Activated CD8-positive, alpha-beta memory T cell treated with anti-CD3 and anti-CD28 coated beads, Interleukin-2, amount 10 ng/mL, durations not matched to agents 7 days and 5 days (primary cell): Measurements from ENCODE around the gene TNNC1. TPM values are rescaled to one million over a fixed set of nuclear protein-coding genes. Genes with fewer than 3 reads are reported as not detected.

Source experiments
- ATAC-seq: fragments of 150-1000 bp; cut with Tn5 transposase; one replicate; pipeline ENCODE4 v1.10.0; 2021; ENCODE audit warnings: moderate library complexity
- CTCF ChIA-PET: fragments of 350-600 bp; sonication (Branson Sonifier 250); formaldehyde crosslinking; loops from one replicate; lab custom pipeline; 2021; ENCODE audit warnings: antibody characterized with exemption; lab: Charles Lee
- DNase-seq: peaks from one replicate; pipeline ENCODE4 v3.0.0-alpha.2; 2020
- H3K27ac Mint-ChIP-seq: one replicate; pipeline ENCODE4 v1.8.0; 2021; ENCODE audit warnings: mild to moderate bottlenecking, mixed read lengths
- H3K27me3 Mint-ChIP-seq: one replicate; pipeline ENCODE4 v1.8.0; 2021; ENCODE audit warnings: mixed read lengths
- H3K36me3 Mint-ChIP-seq: one replicate; pipeline ENCODE4 v1.8.0; 2021; ENCODE audit warnings: mild to moderate bottlenecking, mixed read lengths
- H3K4me1 Mint-ChIP-seq: one replicate; pipeline ENCODE4 v1.8.0; 2021; ENCODE audit warnings: mixed read lengths
- H3K4me3 Mint-ChIP-seq: one replicate; pipeline ENCODE4 v1.8.0; 2021; ENCODE audit warnings: mild to moderate bottlenecking, moderate library complexity, mixed read lengths
- H3K9me3 Mint-ChIP-seq: one replicate; pipeline ENCODE4 v1.8.0; 2022; ENCODE audit warnings: low read depth, mixed read lengths
- total RNA-seq, 2 experiments: library from RNA; stranded (reverse); gene quantifications; one replicate each; pipeline ENCODE4 v1.2.3, GENCODE V29; 2021

TNNC1 gene
- 1 to 10 TPM; 1.4 to 2.6 TPM for total RNA-seq

- no peak for ATAC-seq
- no peaks in the 10 kb centered on the region for H3K36me3 Mint-ChIP-seq
Observed at GRCh38 chr3:52453496-52454249, at the start of gene TNNC1. Gene TNNC1 (minus strand): TSS chr3:52454041. CDS start chr3:52454015, 26 bp downstream.

DNA sequence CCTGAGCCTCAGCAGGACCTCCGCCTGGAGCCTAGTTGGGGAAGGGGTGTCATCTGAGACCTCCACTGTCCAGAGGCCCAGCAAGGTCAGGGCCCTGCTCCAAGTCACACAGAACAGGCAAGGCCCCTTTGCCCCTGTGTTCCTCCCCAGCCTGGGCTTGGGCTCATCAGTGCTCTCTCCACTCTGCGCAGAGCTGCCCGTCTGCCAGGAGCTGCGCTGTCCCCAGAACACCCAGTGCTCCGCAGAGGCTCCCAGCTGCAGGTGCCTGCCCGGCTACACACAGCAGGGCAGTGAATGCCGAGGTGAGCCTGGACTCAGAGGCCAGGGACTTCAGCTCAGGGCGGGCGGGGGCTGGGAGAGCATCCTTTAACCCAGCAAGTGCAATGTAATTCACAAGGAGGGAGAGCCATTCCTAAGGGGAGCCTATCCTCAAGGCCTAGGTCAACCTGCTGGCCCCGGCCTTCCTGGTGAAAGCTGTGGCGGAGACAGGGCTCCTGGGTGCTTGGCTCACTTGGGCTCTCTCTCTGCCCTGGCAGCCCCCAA is 49.0 kb upstream of the TNNC1 start:
- Mint-ChIP-seq H3K27me3 (no peaks in the 10 kb centered on the region), H3K27ac (no peak overlapping the region), H3K4me1 (peaks cover 2% of the 10 kb centered on the region), H3K4me3 (no peak overlapping the region), H3K36me3 (no peaks in the 10 kb centered on the region), H3K9me3 (no peaks in the 10 kb centered on the region)
- CTCF ChIA-PET = interaction anchor here (0.7 kb wide), 1 partner anchor 440 kb away, joined by 3 read pairs; no protein-coding TSS in a partner anchor
- DNase-seq (no peak), ATAC-seq (no peak)

More at GRCh38 chr3:52453496-52454249, at the start of gene TNNC1:
- Mint-ChIP-seq H3K27ac (peak within 1 kb of the TSS; percentile 94), H3K4me3 (peak within 1 kb of the TSS; percentile 95), H3K4me1 (peaks cover 41% of the 10 kb centered on the region), H3K27me3 (no peaks in the 10 kb centered on the region), H3K9me3 (no peaks in the 10 kb centered on the region)
- CTCF ChIA-PET = interaction anchor here (1.1 to 3.1 kb wide), 6 partner anchors 8 to 234 kb away, joined by 3 to 14 read pairs (median 6); partner anchors contain the start of gene SEMA3G
- no peak for DNase-seq

DNA sequence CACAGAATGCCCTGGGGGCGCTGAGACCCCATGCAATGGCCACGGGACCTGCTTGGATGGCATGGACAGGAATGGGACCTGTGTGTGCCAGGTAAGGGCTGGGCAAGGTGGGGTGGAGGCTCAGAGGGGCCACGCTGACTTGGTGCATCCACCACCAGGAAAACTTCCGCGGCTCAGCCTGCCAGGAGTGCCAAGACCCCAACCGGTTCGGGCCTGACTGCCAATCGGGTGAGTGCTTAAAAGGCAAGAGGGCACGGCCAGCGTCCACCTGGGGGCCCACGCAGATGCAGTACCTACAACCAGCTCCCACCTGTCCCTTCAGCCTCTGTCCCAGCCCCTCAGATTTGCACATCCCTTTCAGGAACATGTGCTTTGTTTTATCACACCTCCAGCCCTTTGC is 48.2 kb upstream of the TNNC1 start:
- ATAC-seq (no peak), DNase-seq (no peak)
- Mint-ChIP-seq H3K4me1 (peaks cover 2% of the 10 kb centered on the region), H3K27ac (no peak overlapping the region), H3K27me3 (no peaks in the 10 kb centered on the region), H3K36me3 (no peaks in the 10 kb centered on the region), H3K9me3 (no peaks in the 10 kb centered on the region), H3K4me3 (no peak overlapping the region)
- CTCF ChIA-PET = no interaction called here

GRCh38 chr3:52501046-52501445 is 47.2 kb upstream of the TNNC1 start:
- CTCF ChIA-PET = no interaction called here
- DNase-seq (no peak), ATAC-seq (no peak)
- Mint-ChIP-seq H3K27ac (no peak overlapping the region), H3K4me3 (no peak overlapping the region), H3K36me3 (no peaks in the 10 kb centered on the region), H3K27me3 (no peaks in the 10 kb centered on the region), H3K9me3 (no peaks in the 10 kb centered on the region), H3K4me1 (peaks cover 2% of the 10 kb centered on the region)

DNA sequence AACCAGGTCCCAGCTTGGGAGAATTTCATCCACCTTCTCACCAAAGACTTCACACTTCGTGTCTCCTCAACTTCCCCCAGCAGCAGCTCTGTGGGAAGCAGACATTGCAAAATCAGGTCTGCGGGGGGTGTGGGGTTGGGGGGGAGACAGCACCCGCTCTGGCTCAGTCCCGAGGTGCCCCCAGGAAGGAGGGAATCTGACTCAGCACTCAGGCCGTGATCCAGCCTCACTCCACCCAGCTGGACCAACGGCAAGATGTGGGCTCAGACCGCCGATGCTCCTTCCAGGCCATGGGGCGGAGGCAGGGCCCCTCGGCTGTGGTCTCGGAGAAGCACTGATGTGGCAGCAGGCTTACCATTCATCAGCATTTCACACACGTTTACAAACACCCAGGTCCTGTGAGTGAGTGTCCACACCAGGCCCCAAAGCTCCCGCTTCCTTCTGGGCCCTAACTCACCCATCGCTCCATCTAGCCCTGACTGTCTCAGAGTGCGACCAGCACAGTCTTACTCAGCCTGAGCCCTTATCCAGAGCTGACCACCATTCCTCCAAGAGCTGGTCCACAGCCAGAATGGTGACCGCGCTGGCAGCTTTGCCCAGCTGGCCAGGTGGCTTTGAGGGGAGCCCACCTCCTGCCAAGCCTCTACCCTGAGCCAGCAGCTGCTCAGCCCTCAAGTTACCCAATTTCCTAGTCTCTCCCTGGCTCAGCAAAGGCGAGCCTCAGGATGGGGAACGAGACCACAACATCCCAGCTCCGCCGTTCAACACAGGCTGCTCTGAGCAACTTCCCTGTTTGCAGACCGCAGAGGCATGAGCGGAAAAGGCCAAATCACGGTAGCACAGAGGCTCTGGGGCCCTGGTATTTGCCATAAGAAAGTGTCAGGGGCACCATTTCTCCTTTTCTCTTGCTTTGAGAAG is 44.6 kb upstream of the TNNC1 start:
- DNase-seq (no peak), ATAC-seq (no peak)
- no peaks in the 10 kb centered on the region for H3K27me3 Mint-ChIP-seq
- H3K4me1 Mint-ChIP-seq = peaks cover 2% of the 10 kb centered on the region
- no peak overlapping the region for H3K4me3 Mint-ChIP-seq
- CTCF ChIA-PET = interaction anchor here (2.6 kb wide), 1 partner anchor 51 kb away, joined by 7 read pairs; no protein-coding TSS in a partner anchor
- H3K27ac Mint-ChIP-seq = no peak overlapping the region
- H3K36me3 Mint-ChIP-seq = no peaks in the 10 kb centered on the region
- no peaks in the 10 kb centered on the region for H3K9me3 Mint-ChIP-seq

- no peaks in the 10 kb centered on the region for H3K27me3 Mint-ChIP-seq
- DNase-seq (no peak), ATAC-seq (no peak)
- no peak overlapping the region for H3K27ac Mint-ChIP-seq
- no peak overlapping the region for H3K4me3 Mint-ChIP-seq
- peaks cover 4% of the 10 kb centered on the region for H3K36me3 Mint-ChIP-seq
- CTCF ChIA-PET = interaction anchor here (1.1 kb wide), 1 partner anchor 51 kb away, joined by 3 read pairs; the partner anchor contains the start of gene SEMA3G
- H3K4me1 Mint-ChIP-seq = peaks cover 2% of the 10 kb centered on the region
- no peaks in the 10 kb centered on the region for H3K9me3 Mint-ChIP-seq
Observed at GRCh38 chr3:52495777-52496602, 42.1 kb upstream of the TNNC1 start.

GRCh38 chr3:52494886-52495495 is 41.1 kb upstream of the TNNC1 start, which contains the start of gene STAB1:
Gene STAB1 (plus strand): TSS chr3:52495338. CDS start chr3:52495414, 76 bp downstream.
- Mint-ChIP-seq H3K9me3 (no peaks in the 10 kb centered on the region), H3K36me3 (peaks cover 4% of the 10 kb centered on the region), H3K4me1 (peaks cover 2% of the 10 kb centered on the region), H3K27me3 (no peaks in the 10 kb centered on the region), H3K4me3 (no peak within 1 kb of the TSS), H3K27ac (no peak within 1 kb of the TSS)
- ATAC-seq (no peak), DNase-seq (no peak)
- CTCF ChIA-PET = no interaction called here

DNA sequence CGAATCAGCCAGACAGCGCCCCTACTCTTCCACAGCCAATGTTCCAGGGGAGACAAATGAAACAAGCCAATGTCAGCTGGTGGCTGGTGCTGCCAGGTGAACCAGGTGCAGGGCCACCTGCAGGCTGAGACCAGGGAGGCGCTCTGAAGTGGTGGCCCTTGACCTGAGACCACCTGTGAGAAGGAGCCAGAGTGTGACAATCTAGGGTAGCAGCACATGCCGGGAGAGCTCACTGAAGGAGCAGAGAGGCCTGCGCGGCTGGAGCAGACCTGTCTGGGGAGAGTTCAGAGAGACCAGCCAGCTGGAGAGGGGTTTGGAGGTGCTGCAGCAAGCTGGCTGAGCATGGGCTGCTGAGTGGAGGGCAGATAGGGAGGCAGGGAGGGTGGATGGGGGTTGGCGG is 40.6 kb upstream of the TNNC1 start:
- peaks cover 4% of the 10 kb centered on the region for H3K36me3 Mint-ChIP-seq
- H3K9me3 Mint-ChIP-seq = no peaks in the 10 kb centered on the region
- H3K4me1 Mint-ChIP-seq = peaks cover 2% of the 10 kb centered on the region
- no peaks in the 10 kb centered on the region for H3K27me3 Mint-ChIP-seq
- ATAC-seq (no peak), DNase-seq (no peak)
- CTCF ChIA-PET = no interaction called here
- no peak overlapping the region for H3K27ac Mint-ChIP-seq
- H3K4me3 Mint-ChIP-seq = no peak overlapping the region

- Mint-ChIP-seq H3K9me3 (no peaks in the 10 kb centered on the region), H3K27ac (no peak overlapping the region), H3K27me3 (no peaks in the 10 kb centered on the region), H3K4me1 (peaks cover 2% of the 10 kb centered on the region), H3K36me3 (peaks cover 4% of the 10 kb centered on the region), H3K4me3 (no peak overlapping the region)
- CTCF ChIA-PET = no interaction called here
- DNase-seq (no peak), ATAC-seq (no peak)
Observed at GRCh38 chr3:52493232-52494017, 39.6 kb upstream of the TNNC1 start.

DNA sequence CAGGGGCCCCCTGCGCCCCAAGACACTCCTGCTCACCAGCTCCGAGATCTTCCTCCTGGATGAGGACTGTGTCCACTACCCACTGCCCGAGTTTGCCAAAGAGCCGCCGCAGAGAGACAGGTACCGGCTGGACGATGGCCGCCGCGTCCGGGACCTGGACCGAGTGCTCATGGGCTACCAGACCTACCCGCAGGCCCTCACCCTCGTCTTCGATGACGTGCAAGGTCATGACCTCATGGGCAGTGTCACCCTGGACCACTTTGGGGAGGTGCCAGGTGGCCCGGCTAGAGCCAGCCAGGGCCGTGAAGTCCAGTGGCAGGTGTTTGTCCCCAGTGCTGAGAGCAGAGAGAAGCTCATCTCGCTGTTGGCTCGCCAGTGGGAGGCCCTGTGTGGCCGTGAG is 38.2 kb upstream of the TNNC1 start:
- Mint-ChIP-seq H3K27ac (no peak overlapping the region), H3K4me3 (no peak overlapping the region), H3K4me1 (no peaks in the 10 kb centered on the region), H3K36me3 (peaks cover 12% of the 10 kb centered on the region), H3K9me3 (no peaks in the 10 kb centered on the region), H3K27me3 (no peaks in the 10 kb centered on the region)
- DNase-seq (no peak), ATAC-seq (no peak)
- CTCF ChIA-PET = no interaction called here

DNA sequence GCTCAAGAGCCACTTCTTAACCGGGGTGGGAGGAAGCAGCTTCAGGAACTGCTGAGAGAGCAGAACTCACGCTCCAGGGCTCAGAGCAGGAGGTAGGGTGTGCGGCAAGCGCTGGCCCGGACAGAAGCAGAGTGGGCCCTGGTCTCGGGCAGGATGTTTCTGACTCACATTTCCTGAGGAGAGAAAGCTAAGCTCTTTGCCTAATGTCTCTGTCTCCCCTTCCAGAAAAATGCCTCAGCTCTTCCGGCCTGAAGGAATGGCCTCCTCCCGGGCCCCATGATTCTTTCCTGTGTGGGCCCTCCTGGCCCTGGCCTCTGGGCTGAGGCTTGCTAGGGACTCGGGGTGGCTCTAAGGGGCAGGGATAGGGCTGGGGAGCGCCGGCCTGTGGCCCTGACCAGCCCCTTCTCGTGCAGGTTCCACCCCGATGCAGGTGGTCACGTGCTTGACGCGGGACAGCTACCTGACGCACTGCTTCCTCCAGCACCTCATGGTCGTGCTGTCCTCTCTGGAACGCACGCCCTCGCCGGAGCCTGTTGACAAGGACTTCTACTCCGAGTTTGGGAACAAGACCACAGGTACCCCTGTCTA is 37.2 kb upstream of the TNNC1 start:
- H3K4me3 Mint-ChIP-seq = no peak overlapping the region
- CTCF ChIA-PET = no interaction called here
- H3K4me1 Mint-ChIP-seq = no peaks in the 10 kb centered on the region
- H3K9me3 Mint-ChIP-seq = no peaks in the 10 kb centered on the region
- H3K27ac Mint-ChIP-seq = no peak overlapping the region
- ATAC-seq = no peak
- peaks cover 12% of the 10 kb centered on the region for H3K36me3 Mint-ChIP-seq
- no peak for DNase-seq
- H3K27me3 Mint-ChIP-seq = no peaks in the 10 kb centered on the region
